Activated T-cell treated with anti-CD3 and anti-CD28 coated beads, Interleukin-2, amount 50 U/mL, for 4 hours (primary cell): Measurements from ENCODE around the gene VSX2. TPM values are rescaled to one million over a fixed set of nuclear protein-coding genes. Genes with fewer than 3 reads are reported as not detected.
"Not testable (repeated sequence)": the region's sequence is repeated elsewhere in the genome, so short reads cannot be mapped to it uniquely, and the experiment has no call there.

Experiments used
- ATAC-seq, 2 donors: fragments of 200-7000 bp; cut with Tn5 transposase; one replicate each; pipeline ENCODE4 v1.10.0; 2021
- DNase-seq: peaks from one replicate; pipeline ENCODE4 v3.0.0-alpha.2; 2020
- H3K27me3 Mint-ChIP-seq: one replicate; pipeline ENCODE4 v1.8.0; 2021; ENCODE audit warnings: low read depth, mixed read lengths
- H3K36me3 Mint-ChIP-seq: one replicate; pipeline ENCODE4 v1.8.0; 2022; ENCODE audit warnings: mixed read lengths; ENCODE audit not compliant: insufficient read depth
- H3K4me1 Mint-ChIP-seq: one replicate; pipeline ENCODE4 v1.8.0; 2021; ENCODE audit warnings: low read depth, mixed read lengths
- H3K4me3 Mint-ChIP-seq: one replicate; pipeline ENCODE4 v1.8.0; 2021; ENCODE audit warnings: mild to moderate bottlenecking, moderate library complexity, mixed read lengths
- H3K9me3 Mint-ChIP-seq: one replicate; pipeline ENCODE4 v1.8.0; 2021; ENCODE audit warnings: mixed read lengths
- total RNA-seq, 3 donors: library from RNA; stranded (reverse); gene quantifications; one replicate each; pipeline ENCODE4 v1.2.1, GENCODE V29; 2021

VSX2 gene
- total RNA-seq, 3 donors from 2014 or later = not detected

GRCh38 chr14:74260525-74261233 is 21.4 kb downstream of the VSX2 start:
- peaks cover 5% of the 10 kb centered on the region for H3K27me3 Mint-ChIP-seq
- ATAC-seq (no peak), DNase-seq (no peak)
- no peaks in the 10 kb centered on the region for H3K36me3 Mint-ChIP-seq
- peaks cover 4% of the 10 kb centered on the region for H3K4me1 Mint-ChIP-seq
- H3K4me3 Mint-ChIP-seq = no peak overlapping the region
- no peaks in the 10 kb centered on the region for H3K9me3 Mint-ChIP-seq

GRCh38 chr14:74261288-74261687 is 22.0 kb downstream of the VSX2 start:
- Mint-ChIP-seq H3K9me3 (no peaks in the 10 kb centered on the region), H3K27me3 (peaks cover 5% of the 10 kb centered on the region), H3K4me1 (peaks cover 4% of the 10 kb centered on the region), H3K36me3 (no peaks in the 10 kb centered on the region), H3K4me3 (no peak overlapping the region)
- ATAC-seq = no peak
- DNase-seq = no peak

- H3K9me3 Mint-ChIP-seq = no peaks in the 10 kb centered on the region
- H3K4me3 Mint-ChIP-seq = no peak overlapping the region
- no peak for DNase-seq
- H3K4me1 Mint-ChIP-seq = no peaks in the 10 kb centered on the region
- ATAC-seq = no peak
- peaks cover 5% of the 10 kb centered on the region for H3K27me3 Mint-ChIP-seq
- H3K36me3 Mint-ChIP-seq = no peaks in the 10 kb centered on the region
Measured at GRCh38 chr14:74262076-74262475, 22.8 kb downstream of the VSX2 start.

- no peak for DNase-seq
Measured at GRCh38 chr14:74263181-74263580, 23.9 kb downstream of the VSX2 start.

GRCh38 chr14:74263921-74264320 is 24.7 kb downstream of the VSX2 start:
- no peak for DNase-seq
- H3K4me1 Mint-ChIP-seq = no peaks in the 10 kb centered on the region
- no peaks in the 10 kb centered on the region for H3K9me3 Mint-ChIP-seq
- no peak for ATAC-seq
- no peaks in the 10 kb centered on the region for H3K36me3 Mint-ChIP-seq
- no peak overlapping the region for H3K4me3 Mint-ChIP-seq
- peaks cover 4% of the 10 kb centered on the region for H3K27me3 Mint-ChIP-seq

More at GRCh38 chr14:74263181-74263580, 23.9 kb downstream of the VSX2 start:
- no peak for ATAC-seq
- no peaks in the 10 kb centered on the region for H3K9me3 Mint-ChIP-seq
- no peaks in the 10 kb centered on the region for H3K4me1 Mint-ChIP-seq
- H3K36me3 Mint-ChIP-seq = no peaks in the 10 kb centered on the region
- no peak overlapping the region for H3K4me3 Mint-ChIP-seq
- peaks cover 5% of the 10 kb centered on the region for H3K27me3 Mint-ChIP-seq

GRCh38 chr14:74265301-74265965 is 26.2 kb downstream of the VSX2 start:
- Mint-ChIP-seq H3K9me3 (no peaks in the 10 kb centered on the region), H3K36me3 (no peaks in the 10 kb centered on the region), H3K27me3 (peaks cover 5% of the 10 kb centered on the region), H3K4me3 (no peak overlapping the region), H3K4me1 (no peaks in the 10 kb centered on the region)
- no peak for ATAC-seq
- no peak for DNase-seq

- DNase-seq (no peak), ATAC-seq (no peak)
- no peaks in the 10 kb centered on the region for H3K9me3 Mint-ChIP-seq
- H3K4me3 Mint-ChIP-seq = no peak overlapping the region
- peaks cover 14% of the 10 kb centered on the region for H3K27me3 Mint-ChIP-seq
- no peaks in the 10 kb centered on the region for H3K36me3 Mint-ChIP-seq
- no peaks in the 10 kb centered on the region for H3K4me1 Mint-ChIP-seq
Measured at GRCh38 chr14:74267588-74267987, 28.3 kb downstream of the VSX2 start.

- DNase-seq, H3K4me3 Mint-ChIP-seq, H3K36me3 Mint-ChIP-seq, ATAC-seq, H3K4me1 Mint-ChIP-seq, H3K9me3 Mint-ChIP-seq: not testable (repeated sequence)
- H3K27me3 Mint-ChIP-seq = peaks cover 19% of the 10 kb centered on the region
Measured at GRCh38 chr14:74270382-74271177, 31.3 kb downstream of the VSX2 start.

- no peaks in the 10 kb centered on the region for H3K9me3 Mint-ChIP-seq
- no peak for DNase-seq
- no peaks in the 10 kb centered on the region for H3K4me1 Mint-ChIP-seq
- H3K27me3 Mint-ChIP-seq = peaks cover 19% of the 10 kb centered on the region
- no peak overlapping the region for H3K4me3 Mint-ChIP-seq
- no peaks in the 10 kb centered on the region for H3K36me3 Mint-ChIP-seq
- no peak for ATAC-seq
Measured at GRCh38 chr14:74271365-74271764, 32.1 kb downstream of the VSX2 start.

GRCh38 chr14:74275241-74275841 is 36.1 kb downstream of the VSX2 start:
- no peaks in the 10 kb centered on the region for H3K4me1 Mint-ChIP-seq
- peaks cover 7% of the 10 kb centered on the region for H3K9me3 Mint-ChIP-seq
- ATAC-seq (no peak), DNase-seq (no peak)
- H3K27me3 Mint-ChIP-seq = peaks cover 14% of the 10 kb centered on the region
- no peak overlapping the region for H3K4me3 Mint-ChIP-seq
- peaks cover 2% of the 10 kb centered on the region for H3K36me3 Mint-ChIP-seq

- Mint-ChIP-seq H3K9me3 (peaks cover 11% of the 10 kb centered on the region), H3K36me3 (peaks cover 12% of the 10 kb centered on the region), H3K27me3 (peaks cover 5% of the 10 kb centered on the region), H3K4me1 (no peaks in the 10 kb centered on the region), H3K4me3 (no peak overlapping the region)
- ATAC-seq (no peak), DNase-seq (no peak)
Measured at GRCh38 chr14:74278080-74278479, 38.8 kb downstream of the VSX2 start.

GRCh38 chr14:74281069-74281468 is 41.8 kb downstream of the VSX2 start:
- peaks cover 28% of the 10 kb centered on the region for H3K36me3 Mint-ChIP-seq
- H3K27me3 Mint-ChIP-seq = no peaks in the 10 kb centered on the region
- ATAC-seq (no peak), DNase-seq (no peak)
- peaks cover 11% of the 10 kb centered on the region for H3K9me3 Mint-ChIP-seq
- no peaks in the 10 kb centered on the region for H3K4me1 Mint-ChIP-seq
- H3K4me3 Mint-ChIP-seq = no peak overlapping the region

GRCh38 chr14:74286736-74287135 is 47.5 kb downstream of the VSX2 start:
- DNase-seq = no peak
- H3K27me3 Mint-ChIP-seq = no peaks in the 10 kb centered on the region
- ATAC-seq = no peak
- H3K4me1 Mint-ChIP-seq = no peaks in the 10 kb centered on the region
- H3K36me3 Mint-ChIP-seq = peaks cover 45% of the 10 kb centered on the region
- no peak overlapping the region for H3K4me3 Mint-ChIP-seq
- no peaks in the 10 kb centered on the region for H3K9me3 Mint-ChIP-seq

GRCh38 chr14:74289801-74290200 is 50.6 kb downstream of the VSX2 start:
- Mint-ChIP-seq H3K9me3 (no peaks in the 10 kb centered on the region), H3K4me3 (no peak overlapping the region), H3K36me3 (peaks cover 37% of the 10 kb centered on the region), H3K27me3 (no peaks in the 10 kb centered on the region), H3K4me1 (no peaks in the 10 kb centered on the region)
- DNase-seq (no peak), ATAC-seq (no peak)
